Hepatocyte (in vitro differentiated cells): ENCODE data around the gene CRY2.

Source experiments
- EZH2 ChIP-seq: fragments of 200-600 bp; sonication (generic); IDR thresholded peaks from 2 replicates; pipeline ENCODE4 v1.6.1; 2016; ENCODE audit warnings: antibody characterized with exemption, mild to moderate bottlenecking, borderline replicate concordance
- EZH2phosphoT487 ChIP-seq: fragments of 200-600 bp; sonication (generic); IDR thresholded peaks from one replicate; pipeline ENCODE4 v1.6.1; 2018; ENCODE audit warnings: antibody characterized with exemption, mild to moderate bottlenecking, low read depth, moderate library complexity; ENCODE audit not compliant: unreplicated experiment, severe bottlenecking
- TF ChIP-seq, protein P1 (sequence below): fragments of 200-600 bp; sonication (generic); IDR thresholded peaks from 2 replicates; pipeline ENCODE4 v1.5.1; 2016; ENCODE audit warnings: antibody characterized with exemption, mild to moderate bottlenecking; ENCODE audit not compliant: poor library complexity

DNA sequence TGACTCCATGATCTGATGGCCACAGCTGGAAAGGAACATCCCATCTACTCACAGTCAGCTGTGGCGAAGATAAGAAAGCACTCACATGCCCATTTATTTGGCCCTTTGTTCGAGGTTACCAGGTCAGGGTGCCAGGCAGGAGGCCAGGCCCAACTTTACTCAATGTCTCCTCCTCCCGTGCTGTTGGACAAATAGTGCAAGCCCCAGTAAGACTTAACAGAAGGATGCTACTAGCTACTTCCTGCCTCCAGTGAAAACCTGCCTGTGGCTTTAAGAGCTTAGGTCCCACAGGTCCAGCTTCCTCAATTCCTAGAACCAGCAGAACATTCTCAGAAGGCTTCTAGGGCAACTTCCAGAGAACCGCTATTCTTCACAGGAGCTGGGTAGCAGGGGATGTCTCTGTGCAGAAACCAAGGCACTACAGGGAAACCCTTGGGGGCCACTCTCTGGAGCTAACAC is 12.9 kb upstream of the CRY2 start:
- TF ChIP-seq, protein P1, sequence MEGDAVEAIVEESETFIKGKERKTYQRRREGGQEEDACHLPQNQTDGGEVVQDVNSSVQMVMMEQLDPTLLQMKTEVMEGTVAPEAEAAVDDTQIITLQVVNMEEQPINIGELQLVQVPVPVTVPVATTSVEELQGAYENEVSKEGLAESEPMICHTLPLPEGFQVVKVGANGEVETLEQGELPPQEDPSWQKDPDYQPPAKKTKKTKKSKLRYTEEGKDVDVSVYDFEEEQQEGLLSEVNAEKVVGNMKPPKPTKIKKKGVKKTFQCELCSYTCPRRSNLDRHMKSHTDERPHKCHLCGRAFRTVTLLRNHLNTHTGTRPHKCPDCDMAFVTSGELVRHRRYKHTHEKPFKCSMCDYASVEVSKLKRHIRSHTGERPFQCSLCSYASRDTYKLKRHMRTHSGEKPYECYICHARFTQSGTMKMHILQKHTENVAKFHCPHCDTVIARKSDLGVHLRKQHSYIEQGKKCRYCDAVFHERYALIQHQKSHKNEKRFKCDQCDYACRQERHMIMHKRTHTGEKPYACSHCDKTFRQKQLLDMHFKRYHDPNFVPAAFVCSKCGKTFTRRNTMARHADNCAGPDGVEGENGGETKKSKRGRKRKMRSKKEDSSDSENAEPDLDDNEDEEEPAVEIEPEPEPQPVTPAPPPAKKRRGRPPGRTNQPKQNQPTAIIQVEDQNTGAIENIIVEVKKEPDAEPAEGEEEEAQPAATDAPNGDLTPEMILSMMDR: no peak
- TF ChIP-seq EZH2: no peak
- no peak for TF ChIP-seq EZH2phosphoT487
